ENCODE data around the gene TRIM56.

Gene TRIM56

DNA sequence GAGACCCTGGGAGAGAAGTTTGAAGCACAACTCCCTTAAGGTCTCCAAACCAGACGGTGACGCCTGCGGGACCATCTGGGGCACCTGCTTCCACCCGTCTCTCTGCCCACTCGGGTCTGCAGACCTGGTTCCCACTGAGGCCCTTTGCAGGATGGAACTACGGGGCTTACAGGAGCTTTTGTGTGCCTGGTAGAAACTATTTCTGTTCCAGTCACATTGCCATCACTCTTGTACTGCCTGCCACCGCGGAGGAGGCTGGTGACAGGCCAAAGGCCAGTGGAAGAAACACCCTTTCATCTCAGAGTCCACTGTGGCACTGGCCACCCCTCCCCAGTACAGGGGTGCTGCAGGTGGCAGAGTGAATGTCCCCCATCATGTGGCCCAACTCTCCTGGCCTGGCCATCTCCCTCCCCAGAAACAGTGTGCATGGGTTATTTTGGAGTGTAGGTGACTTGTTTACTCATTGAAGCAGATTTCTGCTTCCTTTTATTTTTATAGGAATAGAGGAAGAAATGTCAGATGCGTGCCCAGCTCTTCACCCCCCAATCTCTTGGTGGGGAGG, 52.5 kb downstream of the TRIM56 start:
- no peak for DNase-seq (ENCODE audit: low read depth)
- H3K4me3 ChIP-seq (ENCODE audit: low read length), result no peak overlapping the region
- no peak for TF ChIP-seq CTCF (IDR thresholded peaks at IDR 0.05; ENCODE audit: insufficient read depth, low read depth, low read length, missing control alignments)

DNA sequence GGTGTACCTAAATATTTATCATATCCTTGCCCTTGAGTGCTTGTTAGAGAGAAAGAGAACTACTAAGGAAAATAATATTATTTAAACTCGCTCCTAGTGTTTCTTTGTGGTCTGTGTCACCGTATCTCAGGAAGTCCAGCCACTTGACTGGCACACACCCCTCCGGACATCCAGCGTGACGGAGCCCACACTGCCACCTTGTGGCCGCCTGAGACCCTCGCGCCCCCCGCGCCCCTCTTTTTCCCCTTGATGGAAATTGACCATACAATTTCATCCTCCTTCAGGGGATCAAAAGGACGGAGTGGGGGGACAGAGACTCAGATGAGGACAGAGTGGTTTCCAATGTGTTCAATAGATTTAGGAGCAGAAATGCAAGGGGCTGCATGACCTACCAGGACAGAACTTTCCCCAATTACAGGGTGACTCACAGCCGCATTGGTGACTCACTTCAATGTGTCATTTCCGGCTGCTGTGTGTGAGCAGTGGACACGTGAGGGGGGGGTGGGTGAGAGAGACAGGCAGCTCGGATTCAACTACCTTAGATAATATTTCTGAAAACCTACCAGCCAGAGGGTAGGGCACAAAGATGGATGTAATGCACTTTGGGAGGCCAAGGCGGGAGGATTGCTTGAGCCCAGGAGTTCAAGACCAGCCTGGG, 53.1 kb downstream of the TRIM56 start:
- peak; percentile 98 for DNase-seq (ENCODE audit: low read depth)
- TF ChIP-seq CTCF (IDR thresholded peaks at IDR 0.05; ENCODE audit: insufficient read depth, low read depth, low read length, missing control alignments), result peak; percentile 32
- H3K4me3 ChIP-seq (ENCODE audit: low read length), result no peak overlapping the region

DNA sequence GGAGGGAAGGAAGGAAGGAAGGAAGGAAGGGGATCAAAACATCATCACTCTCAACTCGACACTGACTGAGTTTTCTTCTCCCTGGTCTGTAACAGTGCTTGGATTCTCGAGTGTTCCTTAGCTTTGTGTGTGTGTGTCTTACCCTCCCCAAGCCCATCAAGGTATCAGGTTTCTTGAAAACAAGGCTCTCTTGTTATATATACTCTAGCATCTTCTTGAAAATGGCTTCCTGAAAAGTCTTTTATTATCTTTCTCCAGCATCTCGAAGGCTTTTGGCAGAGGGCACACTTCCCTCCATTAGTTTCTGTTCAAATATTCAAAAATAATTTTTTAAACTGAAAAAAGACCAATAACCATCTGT, 55.0 kb downstream of the TRIM56 start:
- TF ChIP-seq CTCF (IDR thresholded peaks at IDR 0.05; ENCODE audit: insufficient read depth, low read depth, low read length, missing control alignments), result no peak
- H3K4me3 ChIP-seq (ENCODE audit: low read length), result no peak overlapping the region
- no peak for DNase-seq (ENCODE audit: low read depth)

- no peak for TF ChIP-seq CTCF (IDR thresholded peaks at IDR 0.05; ENCODE audit: insufficient read depth, low read depth, low read length, missing control alignments)
- DNase-seq (ENCODE audit: low read depth), result peak; percentile 83
- H3K4me3 ChIP-seq (ENCODE audit: low read length), result no peak overlapping the region
Measured at GRCh38 chr7:101140746-101141382, 55.6 kb downstream of the TRIM56 start.

Measured in epithelial cell of esophagus (primary cell).